H9 (cell line): ENCODE measurements around the gene CDH15. TPM values are rescaled to one million over a fixed set of nuclear protein-coding genes. Genes with fewer than 3 reads are reported as not detected.
A peak's percentile ranks its signal among the peaks of the same experiment; 100 is the strongest.

Source experiments
- DNase-seq: peaks from one replicate; pipeline ENCODE4 v3.0.0-alpha.2; 2017
- H2AFZ ChIP-seq: one replicate; pipeline ENCODE4 v1.6.1; 2013; ENCODE audit warnings: mild to moderate bottlenecking, low read length, control low read depth, moderate library complexity
- H2AK5ac ChIP-seq: 2 replicates; pipeline ENCODE4 v1.6.1; 2013; ENCODE audit warnings: low read length, control low read depth, mixed read lengths; ENCODE audit not compliant: insufficient read length
- H2BK120ac ChIP-seq: one replicate; pipeline ENCODE4 v1.6.1; 2013; ENCODE audit warnings: low read depth, mild to moderate bottlenecking, low read length, control low read depth, inconsistent platforms; ENCODE audit not compliant: poor library complexity, severe bottlenecking
- H2BK12ac ChIP-seq: 2 replicates; pipeline ENCODE4 v1.6.1; 2013; ENCODE audit warnings: low read length, control low read depth, mixed read lengths, low read depth; ENCODE audit not compliant: insufficient read length
- H2BK15ac ChIP-seq: 2 replicates; pipeline ENCODE4 v1.6.1; 2013; ENCODE audit warnings: low read depth, low read length, control low read depth
- H2BK20ac ChIP-seq: one replicate; pipeline ENCODE4 v1.6.1; 2013; ENCODE audit warnings: low read depth, mild to moderate bottlenecking, low read length, control low read depth, inconsistent platforms; ENCODE audit not compliant: poor library complexity, severe bottlenecking
- H2BK5ac ChIP-seq: 2 replicates; pipeline ENCODE4 v1.6.1; 2013; ENCODE audit warnings: low read length, control low read depth, mixed read lengths; ENCODE audit not compliant: insufficient read length
- H3K14ac ChIP-seq: 2 replicates; pipeline ENCODE4 v1.6.1; 2013; ENCODE audit warnings: low read length, control low read depth; ENCODE audit not compliant: insufficient read depth
- H3K18ac ChIP-seq: 2 replicates; pipeline ENCODE4 v1.6.1; 2013; ENCODE audit warnings: low read depth, mild to moderate bottlenecking, mixed read lengths, low read length, control low read depth; ENCODE audit not compliant: insufficient read length
- H3K23ac ChIP-seq: 2 replicates; pipeline ENCODE4 v1.6.1; 2013; ENCODE audit warnings: low read length, control low read depth, mixed read lengths, low read depth; ENCODE audit not compliant: insufficient read length
- H3K23me2 ChIP-seq: 2 replicates; pipeline ENCODE4 v1.6.1; 2013; ENCODE audit warnings: low read depth, mild to moderate bottlenecking, mixed read lengths, low read length, control low read depth; ENCODE audit not compliant: insufficient read length, poor library complexity, severe bottlenecking
- H3K27ac ChIP-seq: 2 replicates; pipeline ENCODE4 v1.5.1; 2013; ENCODE audit warnings: low read length, control low read depth, mixed read lengths, low read depth; ENCODE audit not compliant: insufficient read length
- H3K27me3 ChIP-seq: 2 replicates; pipeline ENCODE4 v1.6.1; 2013; ENCODE audit warnings: low read length, control low read depth, inconsistent platforms; ENCODE audit not compliant: insufficient read depth
- H3K4ac ChIP-seq: 2 replicates; pipeline ENCODE4 v1.6.1; 2013; ENCODE audit warnings: low read depth, mild to moderate bottlenecking, control low read depth, inconsistent platforms, low read length, moderate library complexity
- H3K4me1 ChIP-seq: 2 replicates; pipeline ENCODE4 v1.6.1; 2013; ENCODE audit warnings: low read length, control low read depth, inconsistent platforms; ENCODE audit not compliant: insufficient read depth
- H3K4me2 ChIP-seq: 2 replicates; pipeline ENCODE4 v1.6.1; 2013; ENCODE audit warnings: low read length, control low read depth, mixed read lengths; ENCODE audit not compliant: insufficient read length, insufficient read depth
- H3K56ac ChIP-seq: 2 replicates; pipeline ENCODE4 v1.6.1; 2013; ENCODE audit warnings: low read depth, mild to moderate bottlenecking, mixed read lengths, low read length, control low read depth; ENCODE audit not compliant: insufficient read length
- H3K79me1 ChIP-seq: 2 replicates; pipeline ENCODE4 v1.6.1; 2013; ENCODE audit warnings: low read depth, mild to moderate bottlenecking, moderate library complexity, low read length, control low read depth, inconsistent platforms; ENCODE audit not compliant: insufficient read depth, poor library complexity, severe bottlenecking
- H3K79me2 ChIP-seq: 2 replicates; pipeline ENCODE4 v1.6.1; 2013; ENCODE audit warnings: low read length, control low read depth, inconsistent platforms; ENCODE audit not compliant: insufficient read depth
- H3K9ac ChIP-seq: 2 replicates; pipeline ENCODE4 v1.6.1; 2013; ENCODE audit warnings: low read length, control low read depth, mixed read lengths; ENCODE audit not compliant: insufficient read length; ENCODE audit errors: extremely low read depth
- H3K9me3 ChIP-seq: one replicate; pipeline ENCODE4 v1.6.1; 2013; ENCODE audit warnings: low read depth, low read length, inconsistent platforms; ENCODE audit not compliant: control insufficient read depth
- H3T11ph ChIP-seq: one replicate; pipeline ENCODE4 v1.6.1; 2013; ENCODE audit warnings: mild to moderate bottlenecking, low read length, control low read depth, inconsistent platforms
- H4K20me1 ChIP-seq: one replicate; pipeline ENCODE4 v1.6.1; 2013; ENCODE audit not compliant: control insufficient read depth, insufficient read length, insufficient read depth
- H4K5ac ChIP-seq: 2 replicates; pipeline ENCODE4 v1.6.1; 2013; ENCODE audit warnings: low read depth, mild to moderate bottlenecking, mixed read lengths, low read length, control low read depth; ENCODE audit not compliant: insufficient read length
- H4K8ac ChIP-seq: replicated peaks from 2 replicates; pipeline ENCODE4 v1.6.1; 2013; ENCODE audit warnings: low read length, control low read depth, mixed read lengths, low read depth; ENCODE audit not compliant: insufficient read length
- H4K91ac ChIP-seq: 2 replicates; pipeline ENCODE4 v1.6.1; 2013; ENCODE audit warnings: low read depth, mild to moderate bottlenecking, moderate library complexity, mixed read lengths, low read length, control low read depth; ENCODE audit not compliant: insufficient read length
- H3K27ac Mint-ChIP-seq, 3 experiments: 2 replicates in 2 of 3; 3 replicates in 1 of 3; pipeline ENCODE4 v1.8.0; 2020 to 2021; ENCODE audit warnings: mixed read lengths in 3 of 3, mild to moderate bottlenecking in 1 of 3, moderate library complexity in 1 of 3
- H3K27me3 Mint-ChIP-seq: 2 replicates; pipeline ENCODE4 v1.8.0; 2021; ENCODE audit warnings: low read depth, mild to moderate bottlenecking, moderate library complexity, mixed read lengths
- H3K36me3 Mint-ChIP-seq, 3 experiments: 2 replicates in 2 of 3; 3 replicates in 1 of 3; pipeline ENCODE4 v1.8.0; 2020 to 2021; ENCODE audit warnings: low read depth in 3 of 3, mixed read lengths in 3 of 3; ENCODE audit not compliant: insufficient read depth in 1 of 3
- H3K4me1 Mint-ChIP-seq, 2 experiments: 2 replicates each; pipeline ENCODE4 v1.8.0; 2020; ENCODE audit warnings: mixed read lengths in 2 of 2
- H3K4me3 Mint-ChIP-seq, 2 experiments: 2 replicates in 1 of 2; 3 replicates in 1 of 2; pipeline ENCODE4 v1.8.0; 2020 to 2021; ENCODE audit warnings: mild to moderate bottlenecking in 2 of 2, mixed read lengths in 2 of 2, moderate library complexity in 1 of 2
- H3K9me3 Mint-ChIP-seq, 2 experiments: 2 replicates in 1 of 2; 3 replicates in 1 of 2; pipeline ENCODE4 v1.8.0; 2020; ENCODE audit warnings: mild to moderate bottlenecking in 2 of 2, mixed read lengths in 2 of 2, moderate library complexity in 1 of 2
- WGBS: extraction: QIAGEN DNeasy Blood & Tissue Kit; methylation state at CpG from one replicate; pipeline ENCODE4 v1.1.7; 2013; ENCODE audit warnings: missing lambda C conversion rate, low lambda C conversion rate, mixed read lengths; ENCODE audit not compliant: insufficient read length; ENCODE audit errors: extremely low coverage; 5-methylcytosine and 5-hydroxymethylcytosine counted together
- total RNA-seq: library from RNA; stranded (reverse); gene quantifications from 2 replicates; pipeline ENCODE4 v1.2.1, GENCODE V29; 2021
- TF ChIP-seq, protein P1 (sequence below): fragments of 200-600 bp; sonication (generic); conservative IDR thresholded peaks from 3 replicates; pipeline ENCODE4 v1.8.0; 2021; ENCODE audit warnings: antibody characterized with exemption, mild to moderate bottlenecking

CDH15 gene
- total RNA-seq, 1 experiment from 2014 or later: 0.28 TPM

DNA sequence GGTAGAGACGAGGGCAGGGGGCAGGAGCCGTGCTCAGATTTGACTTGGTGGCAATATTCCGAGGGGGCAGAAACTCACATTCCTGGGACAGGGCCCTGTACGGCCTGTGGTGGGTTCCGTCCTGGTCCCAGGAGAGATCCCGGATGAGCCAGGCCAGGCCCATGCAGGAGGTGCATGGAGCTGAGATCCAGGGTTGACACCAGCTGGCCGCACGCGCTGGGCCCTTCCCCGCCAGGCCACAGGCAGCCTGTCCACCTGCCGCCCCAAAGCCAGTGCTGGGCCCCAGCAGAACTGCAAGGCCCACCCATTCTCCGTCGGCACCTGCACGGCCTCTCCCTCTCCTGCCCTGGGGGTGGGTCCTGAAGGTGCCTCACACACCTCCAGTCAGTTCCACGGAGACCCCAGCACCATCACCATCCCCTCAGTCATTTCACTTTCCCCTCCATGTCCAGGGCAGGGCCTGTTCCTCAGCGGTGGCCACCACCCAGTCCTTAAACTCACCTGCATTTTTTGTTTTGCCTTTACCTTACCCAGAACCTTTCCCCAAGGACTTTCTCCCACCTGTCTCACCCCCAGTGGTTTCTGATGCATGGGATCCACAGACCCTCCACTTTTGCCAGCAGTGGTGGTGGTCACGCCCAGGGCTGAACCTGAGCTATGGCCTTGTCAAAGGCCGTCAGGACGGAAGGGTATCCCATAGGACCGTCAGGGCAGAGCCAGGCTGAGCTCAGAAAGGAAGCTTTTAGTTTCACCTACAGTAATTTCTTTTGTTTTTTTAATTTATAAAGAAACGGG is 25.1 kb upstream of the CDH15 start:
- H4K8ac ChIP-seq: no peak overlapping the region
- no peak overlapping the region for H3K18ac ChIP-seq
- H3K23me2 ChIP-seq: no peaks in the 10 kb centered on the region
- no CpG with 5 or more reads among the region's 21 CpGs for WGBS
- peaks cover 14% of the 10 kb centered on the region for H3K9me3 ChIP-seq
- H2AK5ac ChIP-seq: no peak overlapping the region
- peak overlapping the region in 1 of 3 experiments; percentile 73; a peak in 2 of 7 replicates for H3K27ac Mint-ChIP-seq
- no peaks in the 10 kb centered on the region for H3K4me1 ChIP-seq
- H3K4me2 ChIP-seq: no peak overlapping the region
- TF ChIP-seq, protein P1, sequence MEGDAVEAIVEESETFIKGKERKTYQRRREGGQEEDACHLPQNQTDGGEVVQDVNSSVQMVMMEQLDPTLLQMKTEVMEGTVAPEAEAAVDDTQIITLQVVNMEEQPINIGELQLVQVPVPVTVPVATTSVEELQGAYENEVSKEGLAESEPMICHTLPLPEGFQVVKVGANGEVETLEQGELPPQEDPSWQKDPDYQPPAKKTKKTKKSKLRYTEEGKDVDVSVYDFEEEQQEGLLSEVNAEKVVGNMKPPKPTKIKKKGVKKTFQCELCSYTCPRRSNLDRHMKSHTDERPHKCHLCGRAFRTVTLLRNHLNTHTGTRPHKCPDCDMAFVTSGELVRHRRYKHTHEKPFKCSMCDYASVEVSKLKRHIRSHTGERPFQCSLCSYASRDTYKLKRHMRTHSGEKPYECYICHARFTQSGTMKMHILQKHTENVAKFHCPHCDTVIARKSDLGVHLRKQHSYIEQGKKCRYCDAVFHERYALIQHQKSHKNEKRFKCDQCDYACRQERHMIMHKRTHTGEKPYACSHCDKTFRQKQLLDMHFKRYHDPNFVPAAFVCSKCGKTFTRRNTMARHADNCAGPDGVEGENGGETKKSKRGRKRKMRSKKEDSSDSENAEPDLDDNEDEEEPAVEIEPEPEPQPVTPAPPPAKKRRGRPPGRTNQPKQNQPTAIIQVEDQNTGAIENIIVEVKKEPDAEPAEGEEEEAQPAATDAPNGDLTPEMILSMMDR: no peak
- no peak overlapping the region for H2BK12ac ChIP-seq
- no peaks in the 10 kb centered on the region for H3K4me1 Mint-ChIP-seq
- H3K79me1 ChIP-seq: no peaks in the 10 kb centered on the region
- no peak for DNase-seq
- peaks cover 27 to 53% (median 52%) of the 10 kb centered on the region in 3 experiments for H3K36me3 Mint-ChIP-seq
- H2BK120ac ChIP-seq: no peak overlapping the region
- no peak overlapping the region for H3K9ac ChIP-seq
- H3K9me3 Mint-ChIP-seq: peaks cover 12 to 24% of the 10 kb centered on the region in 2 experiments; a peak in 4 of 5 replicates
- H2BK20ac ChIP-seq: no peak overlapping the region
- H4K5ac ChIP-seq: no peak overlapping the region
- H3K27me3 Mint-ChIP-seq: no peaks in the 10 kb centered on the region; the same call in 1 of the 2 replicates
- H3K4me3 Mint-ChIP-seq: no peak overlapping the region
- H2BK5ac ChIP-seq: no peak overlapping the region
- no peak overlapping the region for H3K4ac ChIP-seq
- no peaks in the 10 kb centered on the region for H3K79me2 ChIP-seq
- H3K23ac ChIP-seq: no peak overlapping the region
- H2AFZ ChIP-seq: no peak overlapping the region
- no peak overlapping the region for H2BK15ac ChIP-seq
- no peak overlapping the region for H3T11ph ChIP-seq
- H4K20me1 ChIP-seq: no peaks in the 10 kb centered on the region
- H4K91ac ChIP-seq: no peak overlapping the region
- no peak overlapping the region for H3K27ac ChIP-seq
- no peak overlapping the region for H3K14ac ChIP-seq
- no peak overlapping the region for H3K56ac ChIP-seq
- H3K27me3 ChIP-seq: no peaks in the 10 kb centered on the region
